DMS 273 treated with DMSO at 0.1 percent for 48 hours (cell line): Measurements from ENCODE around the gene PIPOX.
"Not testable (repeated sequence)": the region's sequence is repeated elsewhere in the genome, so short reads cannot be mapped to it uniquely, and the experiment has no call there.

Experiments used
- DNase-seq: peaks from one replicate; lab custom pipeline; 2025; lab: John Stamatoyannopoulos, UW

The PIPOX gene

DNA sequence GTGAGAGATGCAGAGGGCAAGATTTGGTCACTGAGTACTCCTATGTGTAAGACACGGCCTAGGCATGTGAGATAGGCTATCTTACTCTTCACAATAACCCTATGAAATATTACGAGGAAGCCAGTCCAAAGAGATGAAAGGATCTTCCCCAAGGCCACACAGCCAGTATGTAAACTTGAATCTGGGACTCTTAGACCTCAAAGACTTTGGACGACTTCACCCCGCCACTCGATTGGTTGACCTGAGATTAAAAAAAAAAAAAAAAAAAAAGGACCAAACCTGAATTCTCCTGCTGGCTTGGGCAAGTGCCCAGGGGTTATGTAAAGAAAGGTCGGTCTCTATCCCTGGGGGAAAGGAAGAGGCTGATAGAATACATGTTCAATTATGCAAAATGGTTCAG is 33.1 kb downstream of the PIPOX start:
- no peak for DNase-seq

DNA sequence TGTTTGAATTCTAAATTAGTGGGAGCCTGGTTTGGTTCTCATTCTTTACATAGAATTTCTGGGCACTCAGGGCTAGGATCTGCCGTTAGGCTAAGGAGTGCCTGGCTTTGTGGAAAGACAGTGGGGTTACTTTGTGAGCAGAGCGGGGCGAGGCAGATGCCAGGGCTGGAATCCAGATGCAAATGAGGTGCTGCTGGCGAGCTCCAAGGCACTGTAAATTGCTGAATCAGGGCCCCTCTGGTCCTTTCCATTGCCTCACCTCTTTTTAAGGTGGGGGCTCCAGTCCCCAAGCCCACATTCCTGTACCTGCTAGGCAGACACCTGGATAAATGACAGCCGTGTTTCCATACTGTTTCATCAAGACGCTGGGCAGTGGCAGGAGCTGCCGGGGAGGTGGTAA is 33.8 kb downstream of the PIPOX start:
- no peak for DNase-seq

DNA sequence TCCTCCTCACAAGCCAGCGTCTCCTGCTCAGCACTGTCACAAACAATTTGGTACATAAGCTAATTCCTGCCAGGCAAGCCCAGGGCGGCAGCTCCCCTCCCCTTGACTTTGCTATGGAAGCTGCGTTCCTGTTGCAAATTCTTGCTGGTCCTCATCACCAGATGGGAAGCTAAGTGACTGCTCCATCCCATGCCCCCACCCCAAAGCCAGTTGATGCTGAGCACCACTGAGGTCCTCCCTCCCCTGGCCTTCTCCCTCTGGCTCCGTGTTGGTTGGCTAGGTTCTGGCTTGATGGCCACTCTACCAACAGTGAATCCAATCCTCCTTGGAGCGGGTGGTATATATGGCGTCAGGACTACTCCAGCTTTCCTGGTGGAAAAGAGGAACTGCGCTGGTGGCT is 34.4 kb downstream of the PIPOX start:
- no peak for DNase-seq

DNA sequence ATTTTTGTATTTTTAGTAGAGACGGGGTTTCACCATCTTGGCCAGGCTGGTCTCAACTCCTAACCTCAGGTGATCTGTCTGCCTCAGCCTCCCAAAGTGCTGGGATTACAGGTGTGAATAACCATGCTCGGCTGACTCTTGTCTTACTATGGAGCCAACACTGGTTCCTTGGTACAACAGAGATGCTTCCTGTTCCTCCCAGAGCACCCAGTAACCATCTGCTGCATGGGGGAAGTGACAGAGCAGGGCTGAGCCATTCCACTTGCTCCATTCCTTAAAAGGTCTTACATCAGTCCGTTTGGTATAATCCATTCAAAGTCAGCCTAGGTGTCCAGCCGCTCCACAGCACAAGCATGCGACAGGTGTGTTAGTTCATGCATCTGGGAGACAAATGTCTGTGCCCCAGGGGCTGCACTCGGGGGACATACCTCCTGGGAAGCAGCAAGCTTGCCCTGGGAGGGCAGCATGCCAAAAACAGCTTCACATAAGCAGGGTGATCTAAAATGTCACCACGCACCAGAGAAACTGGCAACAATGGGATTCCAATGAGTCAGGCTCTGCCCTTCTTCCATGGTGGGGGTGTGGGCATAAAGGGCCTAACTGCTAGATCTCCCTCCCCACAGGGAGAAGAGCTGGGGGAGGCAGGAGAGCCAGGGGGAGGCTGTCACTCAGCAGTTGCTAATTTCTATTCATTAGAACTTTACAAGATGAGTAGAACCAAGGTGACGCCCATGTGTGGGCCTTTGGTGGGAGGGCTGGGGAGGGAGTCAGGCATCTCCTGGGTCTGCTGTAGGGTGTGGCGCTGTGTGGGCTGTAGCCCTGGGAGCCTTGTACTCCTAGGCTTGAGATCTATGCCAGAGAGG is 35.5 kb downstream of the PIPOX start:
- DNase-seq: no peak

DNA sequence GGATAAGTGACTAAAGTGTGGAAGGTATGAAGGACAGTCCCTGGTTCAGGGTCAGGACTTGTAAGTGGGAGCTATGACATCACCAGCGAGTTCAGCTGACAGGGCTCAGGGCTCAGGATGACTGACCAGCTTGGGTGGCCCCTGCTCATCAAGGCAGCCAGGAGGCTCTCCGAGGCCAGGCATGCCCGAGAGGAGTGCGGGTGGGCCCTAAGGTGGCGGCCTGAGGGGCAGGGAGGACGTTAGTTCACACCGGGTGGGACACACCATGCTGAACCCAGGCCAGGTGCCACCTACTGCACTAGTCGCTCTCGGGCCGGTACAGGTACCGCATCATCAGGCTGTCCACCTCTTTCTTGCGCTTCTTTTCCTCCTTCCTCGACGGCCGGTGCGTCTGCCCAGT is 36.5 kb downstream of the PIPOX start:
- DNase-seq: no peak

DNA sequence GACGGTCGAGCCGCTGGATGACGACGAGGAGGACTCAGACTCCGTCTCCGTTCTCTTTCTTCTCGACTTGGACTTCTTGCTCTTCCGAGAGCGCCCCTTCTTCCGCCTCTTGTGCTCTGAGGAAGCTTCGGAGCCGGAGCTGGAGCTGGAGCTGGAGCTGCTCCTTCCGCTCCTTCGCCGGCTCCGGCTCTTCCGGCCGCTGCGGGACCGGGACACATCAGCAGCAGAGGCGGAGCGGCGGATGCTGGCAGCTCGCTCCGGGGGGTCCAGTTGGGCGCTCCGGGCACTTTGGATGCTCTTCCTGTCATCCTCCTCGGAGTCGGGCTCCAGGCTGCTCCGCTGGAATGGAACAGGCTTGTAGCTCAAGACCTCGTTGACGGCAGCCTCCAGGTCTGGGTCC is 36.9 kb downstream of the PIPOX start:
- DNase-seq: no peak

DNA sequence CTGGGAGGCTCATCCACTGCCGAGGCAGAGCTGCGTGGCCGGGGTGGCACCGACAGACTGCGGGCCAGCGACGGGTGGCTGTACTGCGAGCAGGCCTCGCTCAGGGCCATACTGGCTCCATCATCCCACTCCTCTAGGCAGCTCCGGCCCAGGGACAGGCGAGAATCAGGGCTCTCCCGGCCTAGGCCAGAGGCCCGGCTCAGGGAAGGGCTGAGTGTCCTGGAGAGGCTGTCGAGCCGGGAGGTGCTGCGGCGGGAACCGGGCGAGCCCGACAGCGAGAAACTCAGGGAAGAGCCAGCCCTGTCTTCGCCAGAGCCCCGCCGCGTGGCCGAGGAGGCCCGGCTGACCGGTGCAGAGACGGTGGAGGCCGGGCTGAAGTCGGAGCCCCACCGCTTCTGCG is 37.4 kb downstream of the PIPOX start:
- DNase-seq: no peak

DNA sequence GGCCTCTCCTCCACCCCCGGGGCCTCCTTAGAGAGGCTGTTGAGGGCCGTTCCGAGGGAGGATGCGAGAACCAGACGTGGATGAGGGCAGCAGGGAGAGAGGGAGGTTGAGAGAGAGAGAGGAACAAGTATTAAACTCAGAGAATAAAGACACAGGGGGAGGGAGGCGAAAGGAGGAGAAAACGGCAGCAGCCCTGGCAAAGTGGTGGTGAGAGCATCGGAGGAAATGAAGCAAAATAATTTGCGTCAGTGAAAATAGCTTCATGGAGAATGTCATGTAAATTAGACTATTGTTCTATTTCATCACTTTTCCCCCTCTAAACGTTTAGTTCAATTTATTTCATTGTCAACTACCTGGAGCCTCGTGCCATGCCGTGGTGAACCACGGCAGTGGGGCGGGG is 38.0 kb downstream of the PIPOX start:
- no peak for DNase-seq

DNA sequence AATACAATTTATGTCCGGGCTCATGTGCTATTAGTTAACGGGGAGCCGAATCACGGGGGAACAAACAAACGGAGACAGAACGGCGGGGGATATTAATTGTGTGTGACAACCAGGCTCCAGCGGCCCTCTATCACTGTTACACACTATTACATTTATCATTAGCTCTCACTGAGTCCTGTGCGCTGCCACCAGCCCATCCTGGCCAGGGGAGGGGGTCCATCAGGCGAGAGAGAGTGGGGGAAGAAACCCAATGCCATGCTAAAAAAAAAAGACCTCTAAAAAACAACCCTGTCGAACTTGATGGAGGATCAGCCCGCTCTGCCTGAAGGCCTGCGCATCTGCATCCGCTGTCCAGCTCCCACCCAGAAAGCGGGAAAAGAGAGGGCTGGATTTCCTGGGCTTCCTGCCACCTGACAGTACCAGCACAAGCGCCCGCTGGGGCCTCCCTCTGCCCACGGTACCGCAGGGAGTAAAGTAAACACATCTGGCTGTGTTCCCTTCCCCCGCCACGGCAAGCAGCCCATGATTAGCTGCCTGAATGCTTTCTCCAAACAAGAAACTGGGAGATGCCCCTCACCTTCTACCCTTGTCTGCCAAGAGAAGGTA is 41.7 kb downstream of the PIPOX start:
- DNase-seq: peak; percentile 68

DNA sequence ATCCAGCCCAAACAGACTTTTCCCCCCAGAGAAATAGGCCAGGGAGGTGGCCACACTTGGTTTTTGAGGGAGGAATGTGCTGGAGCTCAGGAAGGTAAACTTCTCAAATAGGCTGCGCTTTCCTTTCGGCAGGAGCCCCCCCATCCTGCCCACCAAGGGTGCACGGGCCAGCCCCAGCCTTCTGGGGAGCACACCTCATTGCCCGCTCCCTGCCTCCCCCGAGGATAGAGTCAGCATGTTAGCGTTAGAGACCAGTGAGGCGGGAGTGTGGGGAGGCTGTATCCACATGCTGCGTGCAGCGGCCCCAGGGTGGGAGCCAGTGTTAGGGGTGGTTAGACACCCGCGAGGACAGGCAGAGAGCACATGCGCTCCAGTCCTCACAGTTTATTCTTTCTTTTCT is 42.3 kb downstream of the PIPOX start:
- no peak for DNase-seq

DNA sequence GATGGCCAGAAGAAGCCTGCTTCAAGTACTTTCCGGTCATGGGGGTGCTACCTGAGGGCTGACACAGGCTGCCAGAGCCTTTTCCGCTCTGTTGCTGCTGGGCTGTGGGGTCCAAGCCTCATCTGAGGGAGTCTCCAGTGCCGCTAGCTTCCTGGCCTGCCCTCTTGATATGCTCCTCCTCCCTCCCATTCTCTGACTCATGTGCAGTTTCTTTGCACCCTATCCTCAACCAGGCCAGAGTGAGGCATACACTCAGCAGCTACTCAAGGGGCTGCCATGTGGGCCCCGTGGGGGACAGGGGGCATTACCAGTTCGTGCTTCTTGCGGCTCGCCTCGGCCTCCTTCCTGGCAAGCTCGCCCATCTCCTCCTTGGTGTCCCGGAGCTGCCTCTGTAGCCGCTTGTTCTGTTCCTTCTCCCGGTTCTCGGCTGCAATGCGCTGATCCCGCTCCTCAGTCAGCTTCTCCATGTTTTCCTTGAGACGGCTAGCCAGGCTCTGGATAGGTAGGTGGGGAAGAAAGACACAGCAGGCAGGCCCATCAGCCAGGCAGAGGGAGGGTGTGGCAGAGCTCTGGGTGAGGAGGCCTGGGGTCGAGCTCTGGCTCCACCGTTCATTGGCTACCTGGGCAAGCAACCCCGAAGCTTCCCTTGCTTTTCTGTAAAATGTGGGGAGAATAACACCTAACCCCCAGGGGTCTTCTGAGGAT is 43.8 kb downstream of the PIPOX start:
- DNase-seq: no peak

DNA sequence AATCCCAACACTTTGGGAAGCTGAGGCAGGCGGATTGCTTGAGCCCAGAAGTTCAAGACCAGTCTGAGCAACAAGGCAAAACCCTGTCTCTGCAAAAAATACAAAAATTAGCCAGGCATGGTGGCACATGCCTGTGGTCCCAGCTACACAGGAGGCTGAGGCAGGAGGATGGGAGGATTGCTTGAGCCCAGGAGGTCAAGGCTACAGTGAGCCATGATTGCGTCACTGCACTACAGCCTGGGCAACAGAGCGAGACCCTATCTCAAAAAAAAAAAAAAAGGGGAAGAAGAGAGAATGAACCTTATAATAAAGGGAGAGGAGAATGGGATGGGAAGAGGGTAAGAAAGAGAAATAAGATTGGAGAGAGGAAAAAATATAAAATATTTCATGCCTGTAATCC is 45.8 kb downstream of the PIPOX start:
- not testable (repeated sequence) for DNase-seq

DNA sequence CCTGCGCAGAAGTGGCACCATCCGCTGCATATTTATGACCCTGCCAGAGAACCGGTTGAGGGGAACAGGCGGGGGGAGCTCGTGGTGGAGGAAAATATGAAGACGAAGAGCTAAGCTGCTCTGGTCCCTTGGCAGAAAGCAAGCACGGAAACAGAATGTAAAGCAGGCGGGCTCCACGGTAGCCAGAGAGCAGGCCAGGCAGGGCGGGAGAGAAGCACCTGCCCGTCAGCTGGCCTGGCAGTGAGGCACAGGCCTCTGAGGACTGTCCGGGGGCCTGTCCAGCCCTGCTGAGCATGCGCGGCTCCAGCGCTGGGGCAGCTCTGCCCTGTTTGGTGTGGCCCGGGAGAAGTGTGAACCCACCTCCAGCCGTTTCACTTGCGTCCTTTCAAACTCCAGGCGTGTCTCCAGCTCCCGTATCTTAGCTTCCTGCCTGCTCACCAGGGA is 46.7 kb downstream of the PIPOX start:
- DNase-seq: no peak

DNA sequence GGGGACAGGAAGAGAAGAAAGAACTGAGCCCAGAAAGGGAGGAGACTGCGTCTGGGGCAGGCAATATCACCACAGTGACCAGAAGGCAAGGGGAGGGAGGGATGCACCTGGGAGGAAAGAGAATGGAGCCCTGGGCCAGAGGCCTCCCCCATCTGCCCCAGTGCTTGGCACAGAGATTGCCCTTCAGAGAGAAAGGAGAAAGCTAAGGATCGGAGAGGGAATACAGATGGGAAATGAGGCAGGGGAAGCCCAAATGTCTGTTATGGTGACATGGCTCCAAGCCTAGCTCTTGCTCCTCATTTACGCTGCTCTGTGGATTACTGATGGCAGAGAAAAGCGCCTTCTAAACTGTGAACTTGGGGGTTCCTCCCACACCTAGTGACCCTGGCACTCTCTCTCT is 47.2 kb downstream of the PIPOX start:
- no peak for DNase-seq

DNA sequence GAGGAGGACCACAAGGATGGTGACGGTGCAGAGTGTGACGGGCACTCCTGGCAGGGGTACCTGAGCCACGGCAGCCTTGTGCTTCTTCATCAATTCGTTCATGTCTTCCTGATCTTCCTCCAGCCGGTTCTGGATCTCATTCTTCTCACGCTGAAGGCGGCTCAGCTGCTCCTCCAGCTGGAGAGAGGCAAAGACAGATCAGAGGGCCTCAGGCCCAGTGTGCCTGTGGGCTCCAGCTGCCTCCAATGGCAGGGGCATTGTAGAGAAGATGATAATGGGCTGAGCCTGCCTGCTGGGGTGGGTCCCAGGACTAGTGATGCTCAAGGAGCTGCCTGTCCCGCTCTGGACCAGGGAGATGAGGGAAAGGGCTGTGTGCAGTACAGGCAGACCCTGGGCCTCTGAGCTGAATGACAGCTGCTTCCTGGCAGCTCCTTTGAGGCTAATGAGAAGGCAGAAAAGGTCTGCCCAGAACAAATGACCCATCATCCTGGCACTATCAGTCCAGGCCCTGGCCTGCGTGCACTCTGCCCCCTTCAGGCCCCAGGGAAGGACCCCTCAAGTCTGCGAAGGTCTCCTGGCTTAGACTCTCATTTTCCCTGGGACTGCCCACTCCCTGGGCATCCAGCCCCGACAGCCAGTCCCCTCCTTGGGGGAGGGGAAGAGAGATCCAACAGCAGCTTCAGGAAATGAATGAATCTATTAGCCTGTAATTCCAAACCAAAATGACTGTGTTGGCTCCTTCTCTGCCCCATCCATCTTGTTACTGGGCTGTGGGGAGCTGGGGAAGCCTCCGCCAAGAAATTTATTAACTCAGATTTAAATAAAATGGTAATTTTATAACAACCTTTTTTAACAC is 48.0 kb downstream of the PIPOX start:
- no peak for DNase-seq

DNA sequence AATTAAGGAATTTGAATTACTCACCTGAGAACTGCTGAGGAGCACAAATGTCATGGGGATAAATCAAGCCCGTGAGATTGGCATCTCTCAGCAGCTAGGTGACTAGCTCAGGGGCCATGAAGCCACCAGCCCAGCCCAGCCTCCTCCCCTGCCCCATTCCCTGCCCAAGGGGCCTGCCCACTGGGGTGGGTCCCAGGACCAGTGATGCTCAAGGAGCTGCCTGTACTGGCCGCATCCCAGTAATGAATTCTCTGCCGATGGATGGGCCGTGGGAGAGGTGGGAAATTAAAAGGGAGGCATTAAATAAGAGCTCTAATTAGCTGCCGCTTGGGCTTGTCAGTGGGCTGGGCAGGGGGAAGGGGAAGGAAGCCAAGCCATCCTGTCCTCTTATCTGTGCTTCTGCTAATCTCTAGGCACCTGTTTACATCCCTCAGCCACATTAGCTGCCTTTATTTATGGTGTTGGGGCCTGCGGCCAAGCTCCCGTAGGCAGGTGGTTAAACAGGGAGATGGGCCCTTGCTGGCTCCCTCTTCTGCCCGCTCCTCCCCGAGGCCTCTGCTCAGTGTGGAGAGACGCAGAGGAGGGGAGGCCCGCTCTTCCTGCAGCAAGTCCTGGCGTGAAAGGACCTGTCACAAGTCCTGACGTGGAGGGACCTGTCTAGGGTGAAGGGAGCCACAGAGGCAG is 48.8 kb downstream of the PIPOX start:
- DNase-seq: no peak

DNA sequence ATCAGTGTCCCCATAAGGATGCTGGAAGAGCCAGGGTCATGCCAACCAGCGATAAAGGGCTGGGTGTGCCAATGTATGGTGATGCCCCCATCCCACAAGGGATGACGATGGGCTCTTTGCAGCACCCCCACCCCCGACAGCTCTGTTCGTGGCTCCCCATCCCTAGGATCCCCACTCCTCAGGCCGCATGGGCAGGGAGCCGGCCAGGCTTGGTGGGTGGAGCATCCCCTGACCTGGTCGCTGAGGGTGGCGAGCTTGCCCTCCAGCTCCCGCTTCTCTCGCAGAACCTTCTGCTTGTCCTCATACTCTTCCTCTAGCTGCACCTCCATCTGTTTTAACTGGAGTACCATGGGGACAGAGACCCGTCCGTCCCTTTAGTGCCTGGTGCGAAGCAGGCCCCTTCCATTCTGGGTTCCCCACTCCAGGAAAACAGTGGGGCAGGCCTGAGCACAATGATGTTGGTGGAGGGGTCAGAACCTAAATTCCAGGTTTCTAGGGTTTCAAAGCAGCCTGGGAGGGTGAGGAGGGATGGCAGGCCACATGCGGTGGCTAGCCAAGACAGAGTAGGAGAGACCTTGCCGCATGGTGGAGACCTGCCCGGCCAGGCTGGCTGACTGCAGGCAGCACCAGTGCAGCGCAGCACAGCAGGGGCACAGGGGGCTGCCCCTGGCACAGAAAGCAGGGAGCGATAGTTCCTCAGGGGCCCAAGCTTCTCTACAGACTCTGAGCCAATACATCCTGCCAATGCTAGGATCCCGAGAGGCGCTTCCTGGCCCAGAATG is 50.3 kb downstream of the PIPOX start:
- DNase-seq: no peak

DNA sequence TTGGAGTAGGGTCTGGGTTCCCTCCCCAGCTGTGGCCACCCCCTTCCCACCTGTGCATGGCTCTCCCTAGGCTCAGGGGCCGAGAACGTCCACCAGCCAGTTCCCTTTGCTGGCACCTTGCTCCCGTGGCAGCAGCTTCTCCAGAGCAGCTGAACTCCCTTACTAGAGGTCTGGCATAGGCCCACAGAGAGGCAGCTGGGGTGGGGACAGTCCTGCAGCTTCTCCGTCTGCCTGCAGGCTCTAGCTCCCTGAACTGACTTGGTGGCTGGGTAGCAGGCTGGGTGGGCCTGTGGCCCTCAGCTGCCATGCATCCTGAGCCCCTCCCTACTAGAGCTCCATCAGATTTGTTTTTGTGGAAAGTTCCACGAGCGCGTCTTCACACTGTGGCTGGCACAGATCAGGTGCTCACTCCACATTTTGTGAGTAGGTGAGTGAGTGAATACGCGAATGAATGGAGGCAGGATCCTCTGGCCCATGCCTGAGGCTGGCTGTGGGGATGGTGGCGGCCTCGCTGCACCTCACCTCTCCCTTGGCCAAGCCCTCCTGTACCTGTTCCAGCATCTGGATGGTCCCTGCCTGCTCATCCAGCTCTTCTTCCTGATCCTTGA is 51.3 kb downstream of the PIPOX start:
- no peak for DNase-seq

DNA sequence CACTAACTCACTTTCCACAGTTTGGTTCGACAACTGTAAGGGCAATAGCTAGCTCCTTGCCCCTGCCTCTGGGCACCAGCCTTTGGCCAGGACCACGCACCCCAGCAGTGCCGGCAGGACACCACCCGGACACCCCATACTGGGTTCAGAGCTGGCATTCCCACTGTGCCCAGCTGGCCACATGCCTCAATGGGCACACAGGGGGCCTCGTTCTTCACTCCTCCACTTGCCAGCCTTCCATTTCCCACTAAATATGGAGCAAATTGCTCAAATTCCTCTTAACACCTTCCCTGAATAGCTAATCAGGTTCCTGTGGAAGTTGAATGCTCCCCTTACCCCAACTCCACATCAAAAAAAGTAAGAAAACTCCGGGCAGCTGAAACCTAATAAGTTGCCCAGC is 52.5 kb downstream of the PIPOX start:
- no peak for DNase-seq

DNA sequence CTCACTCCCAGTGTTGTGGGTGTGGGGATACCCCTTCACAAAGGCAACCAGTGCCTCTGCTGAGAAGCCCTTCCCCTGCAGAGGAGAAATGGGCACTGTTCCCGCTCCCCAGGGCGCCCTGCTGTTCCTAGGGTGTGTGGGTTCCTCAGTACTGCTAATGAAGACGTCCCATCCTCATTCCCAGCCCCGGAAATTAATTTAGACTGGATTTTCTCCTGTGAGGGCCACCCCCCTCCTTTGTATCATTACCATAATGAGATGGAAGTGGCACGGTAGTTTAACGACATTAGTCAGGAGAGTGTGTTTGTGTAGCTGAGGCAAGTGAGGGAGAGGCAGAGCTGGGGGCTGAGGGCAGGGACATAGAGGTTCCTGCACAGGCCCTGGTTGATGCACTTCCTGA is 53.2 kb downstream of the PIPOX start:
- DNase-seq: no peak
